Smooth muscle cell (in vitro differentiated cells): Measurements from ENCODE around the gene MYCBP2. TPM values are rescaled to one million over a fixed set of nuclear protein-coding genes. Genes with fewer than 3 reads are reported as not detected.

Experiments
- DNase-seq: peaks from one replicate; lab custom pipeline; 2025; ENCODE audit not compliant: unreplicated experiment; lab: John Stamatoyannopoulos, UW
- H2AFZ ChIP-seq: fragments of 200-600 bp; sonication (generic); 2 replicates; pipeline ENCODE4 v1.6.0; 2016; ENCODE audit warnings: antibody characterized with exemption, low read depth, mild to moderate bottlenecking
- H3F3A ChIP-seq: fragments of 200-600 bp; sonication (generic); 2 replicates; pipeline ENCODE4 v1.6.0; 2017; ENCODE audit warnings: antibody characterized with exemption, low read depth
- H3K27ac ChIP-seq: fragments of 200-600 bp; sonication (generic); 2 replicates; pipeline ENCODE4 v1.5.1; 2016; ENCODE audit warnings: low read depth, mild to moderate bottlenecking
- H3K27me3 ChIP-seq: fragments of 200-600 bp; sonication (generic); 2 replicates; pipeline ENCODE4 v1.6.1; 2016; ENCODE audit warnings: low read depth, mild to moderate bottlenecking
- H3K36me3 ChIP-seq: fragments of 200-600 bp; sonication (generic); 2 replicates; pipeline ENCODE4 v1.5.1; 2016; ENCODE audit warnings: low read depth
- H3K4me1 ChIP-seq: fragments of 200-600 bp; sonication (generic); 2 replicates; pipeline ENCODE4 v1.5.1; 2016; ENCODE audit warnings: low read depth
- H3K4me2 ChIP-seq: fragments of 200-600 bp; sonication (generic); 2 replicates; pipeline ENCODE4 v1.6.0; 2016; ENCODE audit warnings: mild to moderate bottlenecking
- H3K4me3 ChIP-seq: fragments of 200-600 bp; sonication (generic); 2 replicates; pipeline ENCODE4 v1.5.1; 2016; ENCODE audit warnings: mild to moderate bottlenecking
- H3K79me2 ChIP-seq: fragments of 200-600 bp; sonication (generic); 2 replicates; pipeline ENCODE4 v1.6.0; 2016; ENCODE audit warnings: low read depth, mild to moderate bottlenecking
- H3K9ac ChIP-seq: fragments of 200-600 bp; sonication (generic); 2 replicates; pipeline ENCODE4 v1.6.0; 2016; ENCODE audit warnings: low read depth
- H3K9me3 ChIP-seq: fragments of 200-600 bp; sonication (generic); replicated peaks from 2 replicates; pipeline ENCODE4 v1.5.1; 2016; ENCODE audit warnings: low read depth
- H4K20me1 ChIP-seq: fragments of 200-600 bp; sonication (generic); 2 replicates; pipeline ENCODE4 v1.6.0; 2016; ENCODE audit warnings: low read depth
- CTCF ChIP-seq: fragments of 200-600 bp; sonication (generic); IDR thresholded peaks from 2 replicates; pipeline ENCODE4 v1.5.1; 2017; ENCODE audit warnings: borderline replicate concordance, mild to moderate bottlenecking, antibody characterized with exemption; ENCODE audit not compliant: insufficient read depth, poor library complexity, severe bottlenecking
- WGBS: methylation state at CpG from one replicate; pipeline ENCODE4 v1.1.7; 2016; ENCODE audit warnings: low lambda C conversion rate; 5-methylcytosine and 5-hydroxymethylcytosine counted together
- polyA plus RNA-seq: library from polyadenylated mRNA; unstranded; fragments of >200 nt; fragmentation: Nextera tagmentation; extraction: Ambion mirVana; gene quantifications from 2 replicates; pipeline ENCODE4 v1.2.1, GENCODE V29; 2016
- total RNA-seq: library from RNA; depleted of rRNA; stranded (reverse); fragments of >200 nt; gene quantifications from 2 replicates; pipeline ENCODE4 v1.2.3, GENCODE V29; 2014

The MYCBP2 gene
- total and polyA plus RNA-seq, 2 experiments from 2014 or later: 20.1 to 61.0 TPM

GRCh38 chr13:77026861-77027621 is 299.9 kb downstream of the MYCBP2 start, which contains the start of gene FBXL3:
Gene FBXL3, minus strand, starts transcription at chr13:77027159. Its CDS starts 5,299 bp downstream, at chr13:77021860.
- 1% methylated on average over 71 of the region's 74 CpGs for WGBS
- Histone ChIP-seq H3K27me3 (no peaks in the 10 kb centered on the region), H2AFZ (peak within 1 kb of the TSS; percentile 99), H3K27ac (peak within 1 kb of the TSS; percentile 87), H3K4me1 (peaks cover 31% of the 10 kb centered on the region), H3K9me3 (no peaks in the 10 kb centered on the region), H3K79me2 (peaks cover 47% of the 10 kb centered on the region), H3K4me2 (peak within 1 kb of the TSS; percentile 95), H4K20me1 (peaks cover 44% of the 10 kb centered on the region), H3K36me3 (no peaks in the 10 kb centered on the region), H3K9ac (peak within 1 kb of the TSS; percentile 93), H3F3A (peaks cover 11% of the 10 kb centered on the region), H3K4me3 (peak within 1 kb of the TSS; percentile 97)
- no peak for TF ChIP-seq CTCF
- peak; percentile 66 for DNase-seq

DNA sequence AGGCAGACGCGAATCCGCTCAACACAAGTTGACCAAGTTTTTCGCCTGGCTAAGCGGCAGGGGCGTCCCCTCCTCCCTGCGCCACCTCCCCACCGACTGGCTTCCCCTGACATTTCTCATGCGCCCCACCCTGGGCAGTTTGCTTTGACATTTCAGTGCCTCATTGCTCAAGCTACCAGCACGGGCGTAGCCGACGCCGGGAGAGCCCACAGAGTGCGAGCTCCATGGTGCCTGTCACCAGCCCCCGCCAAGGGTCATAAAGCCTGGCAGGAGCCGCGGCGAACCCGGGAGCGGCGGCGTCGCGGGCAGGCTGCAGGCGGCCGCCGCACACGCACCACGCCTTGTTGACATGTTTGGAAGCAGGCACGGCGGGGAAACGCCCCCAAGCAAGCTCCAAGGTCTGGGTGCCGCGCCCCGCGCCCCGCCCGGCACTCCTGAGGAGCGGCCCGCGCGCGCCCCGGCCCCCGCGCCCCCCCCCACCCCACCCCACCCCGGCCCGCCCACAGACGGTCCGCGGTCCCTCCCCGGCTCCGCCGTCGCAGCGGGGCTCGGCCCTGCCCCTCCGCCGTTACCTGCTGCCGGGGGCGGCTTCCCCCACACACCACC is 300.5 kb downstream of the MYCBP2 start:
- Histone ChIP-seq H3K36me3 (no peaks in the 10 kb centered on the region), H3K9ac (peak overlapping the region; percentile 93), H3K27ac (peak overlapping the region; percentile 87), H3K4me1 (peaks cover 31% of the 10 kb centered on the region), H4K20me1 (peaks cover 50% of the 10 kb centered on the region), H3F3A (peaks cover 11% of the 10 kb centered on the region), H3K9me3 (no peaks in the 10 kb centered on the region), H3K79me2 (peaks cover 54% of the 10 kb centered on the region), H3K4me2 (peak overlapping the region; percentile 95), H3K27me3 (no peaks in the 10 kb centered on the region), H3K4me3 (peak overlapping the region; percentile 97), H2AFZ (peak overlapping the region; percentile 99)
- TF ChIP-seq CTCF: no peak
- 1% methylated on average over 32 of the region's 62 CpGs for WGBS
- DNase-seq: peak; percentile 42

DNA sequence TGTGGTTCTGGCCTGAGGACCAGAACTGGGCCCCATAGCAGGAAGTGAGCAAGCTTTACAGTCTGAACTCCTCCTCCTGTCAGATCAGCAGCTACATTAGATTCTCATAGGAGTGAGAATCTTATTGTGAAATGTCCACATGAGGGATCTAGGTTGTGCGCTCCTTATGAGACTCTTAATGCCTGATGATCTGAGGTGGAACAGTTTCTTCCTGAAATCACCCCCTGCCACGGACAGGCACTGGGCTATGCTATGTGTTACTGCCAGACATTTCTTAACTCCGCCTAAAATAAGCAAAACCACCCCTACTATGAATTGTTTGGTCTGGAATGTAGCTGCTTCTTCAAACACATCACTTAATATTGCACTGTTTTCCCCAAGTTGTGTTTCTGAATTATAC is 304.6 kb downstream of the MYCBP2 start:
- Histone ChIP-seq H3K27ac (peak overlapping the region; percentile 2), H3K79me2 (peaks cover 94% of the 10 kb centered on the region), H3K36me3 (peaks cover 5% of the 10 kb centered on the region), H3K9ac (no peak overlapping the region), H3K4me1 (peaks cover 23% of the 10 kb centered on the region), H3K9me3 (no peaks in the 10 kb centered on the region), H3K27me3 (no peaks in the 10 kb centered on the region), H3F3A (peaks cover 4% of the 10 kb centered on the region), H3K4me2 (peak overlapping the region; percentile 64), H2AFZ (no peak overlapping the region), H3K4me3 (no peak overlapping the region), H4K20me1 (peaks cover 89% of the 10 kb centered on the region)
- WGBS: 51% methylated on average over 3 of the region's 3 CpGs
- TF ChIP-seq CTCF: no peak
- DNase-seq: no peak

DNA sequence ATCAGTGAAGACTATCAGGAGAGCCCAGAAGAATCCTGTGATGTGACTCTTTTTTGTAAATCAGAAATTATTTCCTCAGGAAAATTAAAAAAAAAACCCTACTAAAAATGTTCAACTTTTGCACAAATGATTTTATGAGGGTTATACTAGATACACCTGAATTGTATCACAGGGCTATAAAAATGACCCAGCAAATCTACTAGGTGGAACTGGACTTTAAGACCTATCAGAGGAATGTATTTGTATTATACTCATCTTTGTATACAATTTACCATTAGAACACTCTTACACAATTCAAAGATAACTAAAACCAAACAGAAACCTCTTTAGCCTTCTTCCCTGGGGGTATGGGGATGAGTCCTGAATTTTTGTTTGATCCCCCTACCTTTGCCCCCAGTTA is 307.1 kb downstream of the MYCBP2 start:
- Histone ChIP-seq H3K9ac (no peak overlapping the region), H4K20me1 (peaks cover 99% of the 10 kb centered on the region), H3K4me3 (no peak overlapping the region), H3K27me3 (no peaks in the 10 kb centered on the region), H2AFZ (no peak overlapping the region), H3K4me2 (no peak overlapping the region), H3K9me3 (no peaks in the 10 kb centered on the region), H3K4me1 (peaks cover 12% of the 10 kb centered on the region), H3K36me3 (peaks cover 6% of the 10 kb centered on the region), H3K79me2 (peaks cover 98% of the 10 kb centered on the region), H3F3A (no peaks in the 10 kb centered on the region), H3K27ac (no peak overlapping the region)
- no peak for DNase-seq
- no peak for TF ChIP-seq CTCF
